Nucleus accumbens (tissue), 56 donors: ENCODE measurements around the gene PGLYRP3.
"Not testable (repeated sequence)": the region's sequence is repeated elsewhere in the genome, so short reads cannot be mapped to it uniquely, and the experiment has no call there.

Experiments used
- DNase-seq, 56 donors: peaks; one replicate each; lab custom pipeline; 2025; lab: John Stamatoyannopoulos, UW

The PGLYRP3 gene

GRCh38 chr1:153322568-153322967 is 9.8 kb upstream of the PGLYRP3 start:
- no peak for DNase-seq

- DNase-seq: not testable (repeated sequence)
Observed at GRCh38 chr1:153318145-153318544, 5.4 kb upstream of the PGLYRP3 start.

GRCh38 chr1:153316013-153316412 is 3.3 kb upstream of the PGLYRP3 start:
- not testable (repeated sequence) for DNase-seq

- DNase-seq: not testable (repeated sequence)
Observed at GRCh38 chr1:153314388-153314787, 1.6 kb upstream of the PGLYRP3 start.

GRCh38 chr1:153313288-153313687 is 536 bp upstream of the PGLYRP3 start:
- DNase-seq: no peak

- DNase-seq: no peak
Observed at GRCh38 chr1:153310526-153310925, 2.2 kb downstream of the PGLYRP3 start.

GRCh38 chr1:153309441-153309840 is 3.3 kb downstream of the PGLYRP3 start:
- no peak for DNase-seq

- no peak for DNase-seq
Observed at GRCh38 chr1:153308540-153308939, 4.2 kb downstream of the PGLYRP3 start.

- DNase-seq: no peak
Observed at GRCh38 chr1:153307221-153307600, 5.5 kb downstream of the PGLYRP3 start.

- DNase-seq: no peak
Observed at GRCh38 chr1:153306303-153307220, 6.2 kb downstream of the PGLYRP3 start.

GRCh38 chr1:153305682-153306081 is 7.1 kb downstream of the PGLYRP3 start:
- DNase-seq: no peak

GRCh38 chr1:153302308-153302707 is 10.4 kb downstream of the PGLYRP3 start:
- DNase-seq: no peak

- no peak for DNase-seq
Observed at GRCh38 chr1:153293851-153294250, 18.9 kb downstream of the PGLYRP3 start.

GRCh38 chr1:153293480-153293775 is 19.3 kb downstream of the PGLYRP3 start:
- DNase-seq: no peak

- no peak for DNase-seq
Observed at GRCh38 chr1:153292740-153293479, 19.8 kb downstream of the PGLYRP3 start.

- no peak for DNase-seq
Observed at GRCh38 chr1:153292185-153292584, 20.6 kb downstream of the PGLYRP3 start.

GRCh38 chr1:153291514-153291913 is 21.2 kb downstream of the PGLYRP3 start:
- DNase-seq: no peak

GRCh38 chr1:153288634-153289275 is 24.0 kb downstream of the PGLYRP3 start:
- DNase-seq: no peak

GRCh38 chr1:153277852-153278251 is 34.9 kb downstream of the PGLYRP3 start:
- DNase-seq: no peak

GRCh38 chr1:153272186-153272585 is 40.6 kb downstream of the PGLYRP3 start:
- no peak for DNase-seq

- DNase-seq: no peak
Observed at GRCh38 chr1:153271711-153272110, 41.0 kb downstream of the PGLYRP3 start.
